H9 (cell line): ENCODE measurements around the gene MICB. TPM values are rescaled to one million over a fixed set of nuclear protein-coding genes. Genes with fewer than 3 reads are reported as not detected.

Experiments used
- DNase-seq: peaks from one replicate; pipeline ENCODE4 v3.0.0-alpha.2; 2017
- H2AFZ ChIP-seq: one replicate; pipeline ENCODE4 v1.6.1; 2013; ENCODE audit warnings: mild to moderate bottlenecking, low read length, control low read depth, moderate library complexity
- H2AK5ac ChIP-seq: 2 replicates; pipeline ENCODE4 v1.6.1; 2013; ENCODE audit warnings: low read length, control low read depth, mixed read lengths; ENCODE audit not compliant: insufficient read length
- H2BK120ac ChIP-seq: one replicate; pipeline ENCODE4 v1.6.1; 2013; ENCODE audit warnings: low read depth, mild to moderate bottlenecking, low read length, control low read depth, inconsistent platforms; ENCODE audit not compliant: poor library complexity, severe bottlenecking
- H2BK12ac ChIP-seq: 2 replicates; pipeline ENCODE4 v1.6.1; 2013; ENCODE audit warnings: low read length, control low read depth, mixed read lengths, low read depth; ENCODE audit not compliant: insufficient read length
- H2BK15ac ChIP-seq: 2 replicates; pipeline ENCODE4 v1.6.1; 2013; ENCODE audit warnings: low read depth, low read length, control low read depth
- H2BK20ac ChIP-seq: one replicate; pipeline ENCODE4 v1.6.1; 2013; ENCODE audit warnings: low read depth, mild to moderate bottlenecking, low read length, control low read depth, inconsistent platforms; ENCODE audit not compliant: poor library complexity, severe bottlenecking
- H2BK5ac ChIP-seq: 2 replicates; pipeline ENCODE4 v1.6.1; 2013; ENCODE audit warnings: low read length, control low read depth, mixed read lengths; ENCODE audit not compliant: insufficient read length
- H3K14ac ChIP-seq: 2 replicates; pipeline ENCODE4 v1.6.1; 2013; ENCODE audit warnings: low read length, control low read depth; ENCODE audit not compliant: insufficient read depth
- H3K18ac ChIP-seq: 2 replicates; pipeline ENCODE4 v1.6.1; 2013; ENCODE audit warnings: low read depth, mild to moderate bottlenecking, mixed read lengths, low read length, control low read depth; ENCODE audit not compliant: insufficient read length
- H3K23ac ChIP-seq: 2 replicates; pipeline ENCODE4 v1.6.1; 2013; ENCODE audit warnings: low read length, control low read depth, mixed read lengths, low read depth; ENCODE audit not compliant: insufficient read length
- H3K23me2 ChIP-seq: 2 replicates; pipeline ENCODE4 v1.6.1; 2013; ENCODE audit warnings: low read depth, mild to moderate bottlenecking, mixed read lengths, low read length, control low read depth; ENCODE audit not compliant: insufficient read length, poor library complexity, severe bottlenecking
- H3K27ac ChIP-seq: 2 replicates; pipeline ENCODE4 v1.5.1; 2013; ENCODE audit warnings: low read length, control low read depth, mixed read lengths, low read depth; ENCODE audit not compliant: insufficient read length
- H3K27me3 ChIP-seq: 2 replicates; pipeline ENCODE4 v1.6.1; 2013; ENCODE audit warnings: low read length, control low read depth, inconsistent platforms; ENCODE audit not compliant: insufficient read depth
- H3K4ac ChIP-seq: 2 replicates; pipeline ENCODE4 v1.6.1; 2013; ENCODE audit warnings: low read depth, mild to moderate bottlenecking, control low read depth, inconsistent platforms, low read length, moderate library complexity
- H3K4me1 ChIP-seq: 2 replicates; pipeline ENCODE4 v1.6.1; 2013; ENCODE audit warnings: low read length, control low read depth, inconsistent platforms; ENCODE audit not compliant: insufficient read depth
- H3K4me2 ChIP-seq: 2 replicates; pipeline ENCODE4 v1.6.1; 2013; ENCODE audit warnings: low read length, control low read depth, mixed read lengths; ENCODE audit not compliant: insufficient read length, insufficient read depth
- H3K56ac ChIP-seq: 2 replicates; pipeline ENCODE4 v1.6.1; 2013; ENCODE audit warnings: low read depth, mild to moderate bottlenecking, mixed read lengths, low read length, control low read depth; ENCODE audit not compliant: insufficient read length
- H3K79me1 ChIP-seq: 2 replicates; pipeline ENCODE4 v1.6.1; 2013; ENCODE audit warnings: low read depth, mild to moderate bottlenecking, moderate library complexity, low read length, control low read depth, inconsistent platforms; ENCODE audit not compliant: insufficient read depth, poor library complexity, severe bottlenecking
- H3K79me2 ChIP-seq: 2 replicates; pipeline ENCODE4 v1.6.1; 2013; ENCODE audit warnings: low read length, control low read depth, inconsistent platforms; ENCODE audit not compliant: insufficient read depth
- H3K9ac ChIP-seq: 2 replicates; pipeline ENCODE4 v1.6.1; 2013; ENCODE audit warnings: low read length, control low read depth, mixed read lengths; ENCODE audit not compliant: insufficient read length; ENCODE audit errors: extremely low read depth
- H3K9me3 ChIP-seq: one replicate; pipeline ENCODE4 v1.6.1; 2013; ENCODE audit warnings: low read depth, low read length, inconsistent platforms; ENCODE audit not compliant: control insufficient read depth
- H3T11ph ChIP-seq: one replicate; pipeline ENCODE4 v1.6.1; 2013; ENCODE audit warnings: mild to moderate bottlenecking, low read length, control low read depth, inconsistent platforms
- H4K20me1 ChIP-seq: one replicate; pipeline ENCODE4 v1.6.1; 2013; ENCODE audit not compliant: control insufficient read depth, insufficient read length, insufficient read depth
- H4K5ac ChIP-seq: 2 replicates; pipeline ENCODE4 v1.6.1; 2013; ENCODE audit warnings: low read depth, mild to moderate bottlenecking, mixed read lengths, low read length, control low read depth; ENCODE audit not compliant: insufficient read length
- H4K8ac ChIP-seq: replicated peaks from 2 replicates; pipeline ENCODE4 v1.6.1; 2013; ENCODE audit warnings: low read length, control low read depth, mixed read lengths, low read depth; ENCODE audit not compliant: insufficient read length
- H4K91ac ChIP-seq: 2 replicates; pipeline ENCODE4 v1.6.1; 2013; ENCODE audit warnings: low read depth, mild to moderate bottlenecking, moderate library complexity, mixed read lengths, low read length, control low read depth; ENCODE audit not compliant: insufficient read length
- H3K27ac Mint-ChIP-seq, 3 experiments: 2 replicates in 2 of 3; 3 replicates in 1 of 3; pipeline ENCODE4 v1.8.0; 2020 to 2021; ENCODE audit warnings: mixed read lengths in 3 of 3, mild to moderate bottlenecking in 1 of 3, moderate library complexity in 1 of 3
- H3K27me3 Mint-ChIP-seq: 2 replicates; pipeline ENCODE4 v1.8.0; 2021; ENCODE audit warnings: low read depth, mild to moderate bottlenecking, moderate library complexity, mixed read lengths
- H3K36me3 Mint-ChIP-seq, 3 experiments: 2 replicates in 2 of 3; 3 replicates in 1 of 3; pipeline ENCODE4 v1.8.0; 2020 to 2021; ENCODE audit warnings: low read depth in 3 of 3, mixed read lengths in 3 of 3; ENCODE audit not compliant: insufficient read depth in 1 of 3
- H3K4me1 Mint-ChIP-seq, 2 experiments: 2 replicates each; pipeline ENCODE4 v1.8.0; 2020; ENCODE audit warnings: mixed read lengths in 2 of 2
- H3K4me3 Mint-ChIP-seq, 2 experiments: 2 replicates in 1 of 2; 3 replicates in 1 of 2; pipeline ENCODE4 v1.8.0; 2020 to 2021; ENCODE audit warnings: mild to moderate bottlenecking in 2 of 2, mixed read lengths in 2 of 2, moderate library complexity in 1 of 2
- H3K9me3 Mint-ChIP-seq, 2 experiments: 2 replicates in 1 of 2; 3 replicates in 1 of 2; pipeline ENCODE4 v1.8.0; 2020; ENCODE audit warnings: mild to moderate bottlenecking in 2 of 2, mixed read lengths in 2 of 2, moderate library complexity in 1 of 2
- CTCF ChIP-seq: fragments of 200-600 bp; sonication (generic); conservative IDR thresholded peaks from 3 replicates; pipeline ENCODE4 v1.8.0; 2021; ENCODE audit warnings: antibody characterized with exemption, mild to moderate bottlenecking
- WGBS: extraction: QIAGEN DNeasy Blood & Tissue Kit; methylation state at CpG from one replicate; pipeline ENCODE4 v1.1.7; 2013; ENCODE audit warnings: missing lambda C conversion rate, low lambda C conversion rate, mixed read lengths; ENCODE audit not compliant: insufficient read length; ENCODE audit errors: extremely low coverage; 5-methylcytosine and 5-hydroxymethylcytosine counted together
- total RNA-seq: library from RNA; stranded (reverse); gene quantifications from 2 replicates; pipeline ENCODE4 v1.2.1, GENCODE V29; 2021

The MICB gene
- total RNA-seq, 1 experiment from 2014 or later: 6.2 TPM

GRCh38 chr6:31546958-31547726, 49.2 kb downstream of the MICB start, which contains the start of gene NFKBIL1:
NFKBIL1 (plus strand) TSS chr6:31547608; CDS start chr6:31547695, 87 bp downstream.
- Mint-ChIP-seq H3K4me1 (peaks cover 20 to 30% of the 10 kb centered on the region in 2 experiments), H3K36me3 (peaks cover 6 to 29% (median 19%) of the 10 kb centered on the region in 3 experiments; a peak in 6 of 7 replicates), H3K27ac (peak within 1 kb of the TSS; percentile 89 to 97 (median 94)), H3K4me3 (peak within 1 kb of the TSS; percentile 70 to 84), H3K27me3 (no peaks in the 10 kb centered on the region), H3K9me3 (no peaks in the 10 kb centered on the region)
- no peak within 1 kb of the TSS for H2BK20ac ChIP-seq
- H3K4ac ChIP-seq: 0 out of 2 replicates have a peak within 1 kb of the TSS, but pooled peaks have one; percentile 88
- H4K5ac ChIP-seq: no peak within 1 kb of the TSS
- no peaks in the 10 kb centered on the region for H3K27me3 ChIP-seq
- no peaks in the 10 kb centered on the region; the same call in 1 of the 2 replicates for H3K4me1 ChIP-seq
- no CpG with 5 or more reads among the region's 25 CpGs for WGBS
- H3K27ac ChIP-seq: no peak within 1 kb of the TSS
- no peak within 1 kb of the TSS for H3K23ac ChIP-seq
- H2AFZ ChIP-seq: no peak within 1 kb of the TSS
- no peak within 1 kb of the TSS for H3K56ac ChIP-seq
- DNase-seq: peak; percentile 97
- H3K9me3 ChIP-seq: no peaks in the 10 kb centered on the region
- no peak within 1 kb of the TSS for H2BK15ac ChIP-seq
- no peak for TF ChIP-seq CTCF
- no peaks in the 10 kb centered on the region for H3K23me2 ChIP-seq
- H3K18ac ChIP-seq: no peak within 1 kb of the TSS
- H3K4me2 ChIP-seq: peak within 1 kb of the TSS; percentile 56
- H3K14ac ChIP-seq: no peak within 1 kb of the TSS; the same call in 1 of the 2 replicates
- no peak within 1 kb of the TSS for H2BK120ac ChIP-seq
- peaks cover 3% of the 10 kb centered on the region for H3K79me1 ChIP-seq
- H2BK5ac ChIP-seq: no peak within 1 kb of the TSS
- H4K20me1 ChIP-seq: no peaks in the 10 kb centered on the region
- no peak within 1 kb of the TSS for H4K8ac ChIP-seq
- no peak within 1 kb of the TSS for H4K91ac ChIP-seq
- no peaks in the 10 kb centered on the region; the same call in 1 of the 2 replicates for H3K79me2 ChIP-seq
- peak within 1 kb of the TSS; percentile 18 for H3K9ac ChIP-seq
- H2BK12ac ChIP-seq: no peak within 1 kb of the TSS
- no peak within 1 kb of the TSS for H2AK5ac ChIP-seq
- no peak within 1 kb of the TSS for H3T11ph ChIP-seq
